OCI-LY3 (cell line): ENCODE results near the gene CCDC85B.

Experiments
- EZH2phosphoT487 ChIP-seq: fragments of 200-600 bp; shearing (Covaris generic); IDR thresholded peaks from 2 replicates; pipeline ENCODE4 v1.6.1; 2018; ENCODE audit warnings: antibody characterized with exemption, mixed run types, low read depth
- TF ChIP-seq, protein P1 (sequence below): fragments of 200-600, 300-600 bp; sonication (generic); IDR thresholded peaks from 2 replicates; pipeline ENCODE4 v1.5.1; 2014; ENCODE audit warnings: antibody characterized with exemption, low read length, low read depth

DNA sequence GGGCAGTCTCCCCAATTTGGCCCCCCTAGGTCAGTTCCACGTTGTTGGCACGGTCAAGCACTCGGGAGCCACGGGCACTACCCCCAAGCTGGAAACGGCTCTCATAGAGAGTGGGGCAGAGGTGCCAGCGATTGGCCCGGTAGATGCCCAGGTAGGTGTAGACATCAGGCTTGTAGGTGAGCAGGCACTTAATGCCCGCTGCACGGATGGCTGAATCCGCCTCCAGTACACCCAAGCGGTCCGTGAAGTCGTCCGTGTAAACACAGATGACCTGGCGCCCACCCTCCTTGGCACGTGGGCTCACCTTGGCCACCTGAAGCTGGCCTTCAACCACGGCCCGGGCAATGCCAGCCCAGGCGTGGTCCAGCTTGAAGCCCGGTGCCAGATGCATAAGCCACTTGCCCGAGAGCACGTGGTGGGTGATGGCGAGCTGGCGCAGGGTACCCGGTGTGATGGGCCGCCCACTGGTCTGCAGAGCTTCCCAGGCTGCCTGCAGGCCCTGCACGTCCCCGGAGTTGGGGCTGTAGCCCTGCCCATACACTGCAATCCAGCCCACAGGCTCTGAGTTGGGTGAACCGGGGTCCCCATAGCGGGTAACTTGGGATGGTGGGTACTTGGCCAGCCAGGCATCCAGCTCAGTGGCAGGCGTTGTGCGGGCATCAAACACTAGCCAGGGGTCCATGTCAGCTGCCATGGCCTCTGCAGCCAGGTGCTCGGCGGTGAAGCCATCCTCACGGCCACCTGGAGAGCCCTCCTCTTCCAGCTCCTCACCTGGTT, 27.1 kb downstream of the CCDC85B start:
- TF ChIP-seq, protein P1, sequence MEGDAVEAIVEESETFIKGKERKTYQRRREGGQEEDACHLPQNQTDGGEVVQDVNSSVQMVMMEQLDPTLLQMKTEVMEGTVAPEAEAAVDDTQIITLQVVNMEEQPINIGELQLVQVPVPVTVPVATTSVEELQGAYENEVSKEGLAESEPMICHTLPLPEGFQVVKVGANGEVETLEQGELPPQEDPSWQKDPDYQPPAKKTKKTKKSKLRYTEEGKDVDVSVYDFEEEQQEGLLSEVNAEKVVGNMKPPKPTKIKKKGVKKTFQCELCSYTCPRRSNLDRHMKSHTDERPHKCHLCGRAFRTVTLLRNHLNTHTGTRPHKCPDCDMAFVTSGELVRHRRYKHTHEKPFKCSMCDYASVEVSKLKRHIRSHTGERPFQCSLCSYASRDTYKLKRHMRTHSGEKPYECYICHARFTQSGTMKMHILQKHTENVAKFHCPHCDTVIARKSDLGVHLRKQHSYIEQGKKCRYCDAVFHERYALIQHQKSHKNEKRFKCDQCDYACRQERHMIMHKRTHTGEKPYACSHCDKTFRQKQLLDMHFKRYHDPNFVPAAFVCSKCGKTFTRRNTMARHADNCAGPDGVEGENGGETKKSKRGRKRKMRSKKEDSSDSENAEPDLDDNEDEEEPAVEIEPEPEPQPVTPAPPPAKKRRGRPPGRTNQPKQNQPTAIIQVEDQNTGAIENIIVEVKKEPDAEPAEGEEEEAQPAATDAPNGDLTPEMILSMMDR = no peak
- TF ChIP-seq EZH2phosphoT487 = no peak
